Ishikawa (cell line): ENCODE data around the gene SPTBN5.

Source experiments
- CEBPB ChIP-seq: IDR thresholded peaks from 2 replicates; pipeline ENCODE4 v1.6.1; 2012
- EGR1 ChIP-seq: IDR thresholded peaks from 2 replicates; pipeline ENCODE4 v1.6.1; 2012
- EP300 ChIP-seq: IDR thresholded peaks from 2 replicates; pipeline ENCODE4 v1.6.1; 2012; ENCODE audit warnings: borderline replicate concordance
- NFIC ChIP-seq: IDR thresholded peaks from 2 replicates; pipeline ENCODE4 v1.6.1; 2012
- RAD21 ChIP-seq: IDR thresholded peaks from 2 replicates; pipeline ENCODE4 v1.6.1; 2012; ENCODE audit warnings: low read depth
- TCF12 ChIP-seq: IDR thresholded peaks from 2 replicates; pipeline ENCODE4 v1.6.1; 2012; ENCODE audit warnings: low read depth
- TEAD4 ChIP-seq: IDR thresholded peaks from 2 replicates; pipeline ENCODE4 v1.6.1; 2012
- YY1 ChIP-seq: IDR thresholded peaks from 2 replicates; pipeline ENCODE4 v1.6.1; 2012; ENCODE audit warnings: low read depth
- ZBTB7A ChIP-seq: IDR thresholded peaks from 2 replicates; pipeline ENCODE4 v1.6.1; 2012; ENCODE audit warnings: low read depth
- TF ChIP-seq, protein P1 (sequence below): IDR thresholded peaks from 2 replicates; pipeline ENCODE4 v1.6.1; 2012; ENCODE audit warnings: low read depth, mild to moderate bottlenecking
- TF ChIP-seq, protein P2 (sequence below): IDR thresholded peaks from 2 replicates; pipeline ENCODE4 v1.6.1; 2012

DNA sequence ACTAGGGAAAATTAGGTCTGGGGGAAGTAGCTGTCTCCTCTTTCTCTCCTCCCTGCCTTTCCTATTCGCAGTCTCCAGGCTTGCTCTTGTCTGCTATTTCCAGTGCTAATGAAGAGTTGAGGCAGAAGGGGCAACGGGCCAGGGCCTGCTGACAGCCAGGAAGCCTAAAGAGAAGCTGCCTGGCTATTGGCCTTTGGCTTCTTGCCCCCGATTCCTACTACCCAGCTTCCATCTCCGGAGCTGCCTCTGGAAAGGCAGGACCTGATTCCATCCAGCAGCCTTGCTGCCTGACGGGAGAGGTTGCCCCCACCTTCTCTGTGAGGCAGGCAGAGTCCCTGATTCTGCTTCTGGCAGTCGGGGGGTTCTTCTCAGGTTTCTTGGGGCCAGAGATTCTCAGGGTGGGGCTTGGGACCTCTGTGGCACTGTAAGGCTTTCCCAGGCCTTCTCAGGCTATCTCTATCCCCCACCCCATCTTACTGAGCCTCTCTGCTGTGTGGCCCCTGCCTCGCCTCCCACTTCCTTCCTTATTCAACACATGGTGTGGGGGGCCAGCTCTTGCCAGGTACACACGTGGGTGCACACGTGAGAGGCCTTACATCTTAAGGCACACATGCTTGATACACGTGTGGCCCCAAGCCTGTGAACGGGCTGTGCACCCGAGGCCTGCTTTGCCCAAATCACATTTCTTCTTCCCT lies 84.2 kb downstream of the SPTBN5 start:
- no peak for TF ChIP-seq CEBPB
- no peak for TF ChIP-seq NFIC
- no peak for TF ChIP-seq TCF12
- TF ChIP-seq EGR1, result no peak
- TF ChIP-seq EP300, result no peak
- TF ChIP-seq, protein P1, sequence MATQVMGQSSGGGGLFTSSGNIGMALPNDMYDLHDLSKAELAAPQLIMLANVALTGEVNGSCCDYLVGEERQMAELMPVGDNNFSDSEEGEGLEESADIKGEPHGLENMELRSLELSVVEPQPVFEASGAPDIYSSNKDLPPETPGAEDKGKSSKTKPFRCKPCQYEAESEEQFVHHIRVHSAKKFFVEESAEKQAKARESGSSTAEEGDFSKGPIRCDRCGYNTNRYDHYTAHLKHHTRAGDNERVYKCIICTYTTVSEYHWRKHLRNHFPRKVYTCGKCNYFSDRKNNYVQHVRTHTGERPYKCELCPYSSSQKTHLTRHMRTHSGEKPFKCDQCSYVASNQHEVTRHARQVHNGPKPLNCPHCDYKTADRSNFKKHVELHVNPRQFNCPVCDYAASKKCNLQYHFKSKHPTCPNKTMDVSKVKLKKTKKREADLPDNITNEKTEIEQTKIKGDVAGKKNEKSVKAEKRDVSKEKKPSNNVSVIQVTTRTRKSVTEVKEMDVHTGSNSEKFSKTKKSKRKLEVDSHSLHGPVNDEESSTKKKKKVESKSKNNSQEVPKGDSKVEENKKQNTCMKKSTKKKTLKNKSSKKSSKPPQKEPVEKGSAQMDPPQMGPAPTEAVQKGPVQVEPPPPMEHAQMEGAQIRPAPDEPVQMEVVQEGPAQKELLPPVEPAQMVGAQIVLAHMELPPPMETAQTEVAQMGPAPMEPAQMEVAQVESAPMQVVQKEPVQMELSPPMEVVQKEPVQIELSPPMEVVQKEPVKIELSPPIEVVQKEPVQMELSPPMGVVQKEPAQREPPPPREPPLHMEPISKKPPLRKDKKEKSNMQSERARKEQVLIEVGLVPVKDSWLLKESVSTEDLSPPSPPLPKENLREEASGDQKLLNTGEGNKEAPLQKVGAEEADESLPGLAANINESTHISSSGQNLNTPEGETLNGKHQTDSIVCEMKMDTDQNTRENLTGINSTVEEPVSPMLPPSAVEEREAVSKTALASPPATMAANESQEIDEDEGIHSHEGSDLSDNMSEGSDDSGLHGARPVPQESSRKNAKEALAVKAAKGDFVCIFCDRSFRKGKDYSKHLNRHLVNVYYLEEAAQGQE, result no peak
- TF ChIP-seq RAD21, result no peak
- no peak for TF ChIP-seq YY1
- TF ChIP-seq TEAD4, result no peak
- TF ChIP-seq, protein P2, sequence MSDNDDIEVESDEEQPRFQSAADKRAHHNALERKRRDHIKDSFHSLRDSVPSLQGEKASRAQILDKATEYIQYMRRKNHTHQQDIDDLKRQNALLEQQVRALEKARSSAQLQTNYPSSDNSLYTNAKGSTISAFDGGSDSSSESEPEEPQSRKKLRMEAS, result no peak
- no peak for TF ChIP-seq ZBTB7A
